A673 (cell line): Measurements from ENCODE around the gene AVPR2. TPM values are rescaled to one million over a fixed set of nuclear protein-coding genes. Genes with fewer than 3 reads are reported as not detected.

ENCODE experiments used
- BruUV-seq: library from RNA; stranded (reverse); fragments of 400-500 nt; replicated peaks from 2 replicates; lab custom pipeline; 2021; lab: Mats Ljungman, UMichigan
- CTCF ChIA-PET: fragments of 300-600 bp; sonication (Branson Sonifier 250); formaldehyde crosslinking; loops from one replicate; lab custom pipeline; 2022; ENCODE audit warnings: antibody characterized with exemption; lab: Charles Lee
- POLR2A ChIA-PET: fragments of 300-600 bp; sonication (Branson Sonifier 250); formaldehyde crosslinking; loops from one replicate; lab custom pipeline; 2022; ENCODE audit warnings: antibody characterized with exemption; ENCODE audit not compliant: low non-redundant PET; lab: Charles Lee
- DNase-seq: peaks from one replicate; pipeline ENCODE4 v3.0.0-alpha.2; 2015; ENCODE audit warnings: low spot score
- H3K27ac ChIP-seq: fragments of 200-600 bp; sonication (generic); 2 replicates; pipeline ENCODE4 v1.5.1; 2016; ENCODE audit warnings: mixed run types, low read depth, mild to moderate bottlenecking, mixed read lengths, antibody characterized with exemption, low read length; ENCODE audit not compliant: poor library complexity, severe bottlenecking
- H3K27me3 ChIP-seq: fragments of 200-600 bp; sonication (generic); replicated peaks from 2 replicates; pipeline ENCODE4 v1.6.1; 2017; ENCODE audit warnings: mixed run types, low read depth, mild to moderate bottlenecking, mixed read lengths, antibody characterized with exemption, low read length; ENCODE audit not compliant: insufficient read depth, poor library complexity
- H3K36me3 ChIP-seq: fragments of 200-600 bp; sonication (generic); 2 replicates; pipeline ENCODE4 v1.6.1; 2016; ENCODE audit warnings: mixed run types, mild to moderate bottlenecking, mixed read lengths, antibody characterized with exemption, low read length; ENCODE audit not compliant: insufficient read depth, poor library complexity, severe bottlenecking
- H3K4me1 ChIP-seq: fragments of 200-600 bp; sonication (generic); 2 replicates; pipeline ENCODE4 v1.6.1; 2017; ENCODE audit warnings: mixed run types, mild to moderate bottlenecking, mixed read lengths, antibody characterized with exemption, low read length; ENCODE audit not compliant: insufficient read depth, poor library complexity, severe bottlenecking
- H3K4me3 ChIP-seq: fragments of 200-600 bp; sonication (generic); 2 replicates; pipeline ENCODE4 v1.5.1; 2016; ENCODE audit warnings: low read depth, mixed run types, mild to moderate bottlenecking, mixed read lengths, low read length; ENCODE audit not compliant: poor library complexity, severe bottlenecking
- H3K9me3 ChIP-seq: fragments of 200-600 bp; sonication (generic); 2 replicates; pipeline ENCODE4 v1.6.1; 2016; ENCODE audit warnings: mixed run types, low read depth, mild to moderate bottlenecking, mixed read lengths, antibody characterized with exemption, low read length; ENCODE audit not compliant: poor library complexity, severe bottlenecking
- EZH2 ChIP-seq: fragments of 200-600 bp; sonication (generic); IDR thresholded peaks from 2 replicates; pipeline ENCODE4 v1.6.1; 2017; ENCODE audit warnings: borderline replicate concordance, low read depth, mild to moderate bottlenecking, mixed read lengths, antibody characterized with exemption, low read length; ENCODE audit not compliant: poor library complexity, severe bottlenecking
- intact Hi-C: fragments of 100-400 bp; cut with micrococcal nuclease; formaldehyde crosslinking; loops from one replicate; pipeline ENCODE4 v1.10.0; 2022; ENCODE audit not compliant: unreplicated experiment
- total RNA-seq: library from RNA; stranded (reverse); gene quantifications from 2 replicates; pipeline ENCODE4 v1.2.3, GENCODE V29; 2021
- TF ChIP-seq, protein P1 (sequence below): fragments of 300-800, 200-600 bp; sonication (generic); conservative IDR thresholded peaks from 2 replicates; pipeline ENCODE4 v1.5.1; 2017; ENCODE audit warnings: low read depth, mild to moderate bottlenecking, antibody characterized with exemption, low read length, moderate library complexity, mixed read lengths

AVPR2 gene
- total RNA-seq, 1 experiment from 2014 or later = not detected

DNA sequence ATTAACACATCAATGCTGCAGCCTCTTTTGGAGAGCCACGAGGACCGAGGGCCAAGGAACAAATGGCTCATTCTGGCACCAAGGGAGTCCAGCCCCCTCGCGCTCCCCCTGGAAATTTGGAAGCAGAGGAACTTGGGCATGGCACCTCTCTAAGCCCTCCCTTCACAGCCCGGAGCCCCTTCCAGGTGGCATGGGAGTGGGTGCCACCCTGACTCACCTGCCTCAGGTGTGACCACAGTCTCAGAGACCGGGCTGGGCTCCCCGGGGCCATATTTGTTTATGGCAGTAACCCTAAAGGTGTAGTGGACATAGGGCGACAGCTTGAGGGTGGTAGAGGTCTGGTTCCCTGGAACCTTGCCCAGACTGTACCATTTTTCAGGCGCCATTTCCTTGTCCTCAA is 37.3 kb upstream of the AVPR2 start:
- Histone ChIP-seq H3K9me3 (no peaks in the 10 kb centered on the region), H3K36me3 (no peaks in the 10 kb centered on the region), H3K4me3 (no peak overlapping the region), H3K4me1 (no peaks in the 10 kb centered on the region), H3K27ac (no peak overlapping the region), H3K27me3 (no peaks in the 10 kb centered on the region)
- no TSS peak for BruUV-seq
- TF ChIP-seq, protein P1, sequence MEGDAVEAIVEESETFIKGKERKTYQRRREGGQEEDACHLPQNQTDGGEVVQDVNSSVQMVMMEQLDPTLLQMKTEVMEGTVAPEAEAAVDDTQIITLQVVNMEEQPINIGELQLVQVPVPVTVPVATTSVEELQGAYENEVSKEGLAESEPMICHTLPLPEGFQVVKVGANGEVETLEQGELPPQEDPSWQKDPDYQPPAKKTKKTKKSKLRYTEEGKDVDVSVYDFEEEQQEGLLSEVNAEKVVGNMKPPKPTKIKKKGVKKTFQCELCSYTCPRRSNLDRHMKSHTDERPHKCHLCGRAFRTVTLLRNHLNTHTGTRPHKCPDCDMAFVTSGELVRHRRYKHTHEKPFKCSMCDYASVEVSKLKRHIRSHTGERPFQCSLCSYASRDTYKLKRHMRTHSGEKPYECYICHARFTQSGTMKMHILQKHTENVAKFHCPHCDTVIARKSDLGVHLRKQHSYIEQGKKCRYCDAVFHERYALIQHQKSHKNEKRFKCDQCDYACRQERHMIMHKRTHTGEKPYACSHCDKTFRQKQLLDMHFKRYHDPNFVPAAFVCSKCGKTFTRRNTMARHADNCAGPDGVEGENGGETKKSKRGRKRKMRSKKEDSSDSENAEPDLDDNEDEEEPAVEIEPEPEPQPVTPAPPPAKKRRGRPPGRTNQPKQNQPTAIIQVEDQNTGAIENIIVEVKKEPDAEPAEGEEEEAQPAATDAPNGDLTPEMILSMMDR = no peak
- TF ChIP-seq EZH2 = no peak
- CTCF ChIA-PET = no interaction called here
- DNase-seq = no peak
- POLR2A ChIA-PET = no interaction called here
- intact Hi-C loops = no loop called here

DNA sequence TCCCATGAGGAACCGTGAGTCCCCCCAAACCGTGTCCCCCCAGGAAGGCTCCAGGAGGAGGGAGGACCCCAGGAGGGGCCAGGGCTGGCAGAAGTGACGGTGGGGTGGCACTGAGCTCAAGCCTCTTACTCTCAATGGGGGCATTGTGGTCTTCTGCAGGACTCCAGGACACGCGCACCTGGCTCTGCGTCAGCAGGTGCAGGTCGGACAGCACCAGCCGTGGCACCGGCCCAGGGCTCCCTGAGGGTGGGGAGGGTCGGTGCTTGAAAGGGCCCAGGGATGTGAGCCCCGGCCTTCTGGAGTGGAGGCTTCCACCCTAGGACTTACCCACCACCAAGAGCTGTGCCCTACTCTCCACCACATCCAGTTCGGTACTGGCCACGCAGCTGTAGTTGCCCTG is 36.8 kb upstream of the AVPR2 start:
- ChIA-PET POLR2A (no interaction called here), CTCF (no interaction called here)
- H3K4me3 ChIP-seq = no peak overlapping the region
- TF ChIP-seq, protein P1 = no peak
- TF ChIP-seq EZH2 = no peak
- no peaks in the 10 kb centered on the region for H3K9me3 ChIP-seq
- intact Hi-C loops = no loop called here
- no peaks in the 10 kb centered on the region for H3K4me1 ChIP-seq
- H3K36me3 ChIP-seq = no peaks in the 10 kb centered on the region
- peaks cover 1% of the 10 kb centered on the region for H3K27me3 ChIP-seq
- no TSS peak for BruUV-seq
- DNase-seq = no peak
- no peak overlapping the region for H3K27ac ChIP-seq

- TF ChIP-seq, protein P1 = no peak
- no peak for TF ChIP-seq EZH2
- Histone ChIP-seq H3K27me3 (peaks cover 3% of the 10 kb centered on the region), H3K27ac (no peak overlapping the region), H3K36me3 (no peaks in the 10 kb centered on the region), H3K4me3 (no peak overlapping the region), H3K4me1 (no peaks in the 10 kb centered on the region), H3K9me3 (no peaks in the 10 kb centered on the region)
- no peak for DNase-seq
- ChIA-PET CTCF (no interaction called here), POLR2A (no interaction called here)
- BruUV-seq = no TSS peak
- intact Hi-C loops = no loop called here
These were observed 35.6 kb upstream of the AVPR2 start for GRCh38 chrX:153868576-153869472.
